GM12878 (cell line): ENCODE data around the gene PLCG2. TPM values are rescaled to one million over a fixed set of nuclear protein-coding genes. Genes with fewer than 3 reads are reported as not detected.

Experiments
- ATAC-seq: fragments of 200-7000 bp; cut with Tn5 transposase; 3 replicates; pipeline ENCODE4 v1.9.1; 2020; ENCODE audit warnings: mild to moderate bottlenecking, moderate library complexity
- BruUV-seq: library from RNA; stranded (reverse); fragments of 400-500 nt; replicated peaks from 2 replicates; lab custom pipeline; 2021; lab: Mats Ljungman, UMichigan
- CTCF ChIA-PET: fragments of 300-600 bp; sonication (Branson Sonifier 250); formaldehyde crosslinking; extraction: SDS; loops from one replicate; lab custom pipeline; 2021; ENCODE audit warnings: inconsistent platforms; lab: Yijun Ruan, JAX
- POLR2A ChIA-PET: fragments of 350-600 bp; formaldehyde crosslinking; extraction: SDS; loops from one replicate; lab custom pipeline; 2021; ENCODE audit warnings: inconsistent platforms; lab: Charles Lee
- RAD21 ChIA-PET: fragments of 300-600 bp; sonication (Branson Sonifier 250); formaldehyde crosslinking; loops from one replicate; lab custom pipeline; 2023; ENCODE audit warnings: antibody characterized with exemption; ENCODE audit not compliant: unreplicated experiment; lab: Charles Lee
- SMC1A ChIA-PET: fragments of 300-600 bp; sonication (Branson Sonifier 250); formaldehyde crosslinking; loops from one replicate; lab custom pipeline; 2023; ENCODE audit not compliant: unreplicated experiment, uncharacterized antibody; lab: Charles Lee
- DNase-seq: peaks from one replicate; pipeline ENCODE4 v3.0.0-alpha.2; 2011; ENCODE audit warnings: low read depth, low spot score
- FAIRE-seq: peaks from 3 replicates; lab custom pipeline; 2011; peaks lifted over from hg19 to GRCh38; lab: Jason Lieb, UNC
- H2AFZ ChIP-seq: 2 replicates; pipeline ENCODE4 v1.6.0; 2011; ENCODE audit warnings: low read depth, low read length, control low read depth; ENCODE audit not compliant: control insufficient read depth
- H3K27ac ChIP-seq: 2 replicates; pipeline ENCODE4 v1.5.1; 2011; ENCODE audit warnings: control low read depth; ENCODE audit not compliant: control insufficient read depth, insufficient read depth
- H3K27me3 ChIP-seq, 2 experiments: replicated peaks in 1 of 2; 2 replicates each; pipeline versions ENCODE4 v1.6.0 to v1.6.1; 2011; ENCODE audit warnings: low read length in 1 of 2; ENCODE audit not compliant: control insufficient read depth in 2 of 2, insufficient read depth in 2 of 2
- H3K36me3 ChIP-seq, 2 experiments: 2 replicates each; pipeline ENCODE4 v1.5.1; 2011; ENCODE audit warnings: low read length in 1 of 2; ENCODE audit not compliant: control insufficient read depth in 2 of 2, insufficient read depth in 2 of 2
- H3K4me1 ChIP-seq: 2 replicates; pipeline ENCODE4 v1.6.1; 2011; ENCODE audit warnings: mild to moderate bottlenecking, low read length, moderate library complexity, mixed read lengths; ENCODE audit not compliant: control insufficient read depth, insufficient read depth
- H3K4me2 ChIP-seq: 2 replicates; pipeline ENCODE4 v1.6.0; 2011; ENCODE audit warnings: control low read depth; ENCODE audit not compliant: control insufficient read depth, insufficient read depth
- H3K4me3 ChIP-seq: fragments of 200-600 bp; sonication (generic); 2 replicates; pipeline ENCODE4 v1.5.1; 2016
- H3K79me2 ChIP-seq: 2 replicates; pipeline ENCODE4 v1.6.0; 2011; ENCODE audit warnings: low read length; ENCODE audit not compliant: control insufficient read depth, insufficient read depth
- H3K9ac ChIP-seq: 2 replicates; pipeline ENCODE4 v1.8.0; 2011; ENCODE audit warnings: low read length, control low read depth, mixed read lengths; ENCODE audit not compliant: control insufficient read depth, insufficient read depth
- H3K9me3 ChIP-seq: replicated peaks from 3 replicates; pipeline ENCODE4 v1.5.1; 2011; ENCODE audit warnings: mild to moderate bottlenecking, low read length; ENCODE audit not compliant: control insufficient read depth, insufficient read depth
- H4K20me1 ChIP-seq: 2 replicates; pipeline ENCODE4 v1.6.0; 2011; ENCODE audit not compliant: control insufficient read depth, insufficient read depth
- BCL11A ChIP-seq: IDR thresholded peaks from 2 replicates; pipeline ENCODE4 v1.6.1; 2011; ENCODE audit warnings: low read depth, low read length
- DPF2 ChIP-seq: fragments of 450-650 bp; IDR thresholded peaks from 2 replicates; pipeline ENCODE4 v1.6.1; 2017; ENCODE audit warnings: mild to moderate bottlenecking
- FOXM1 ChIP-seq: IDR thresholded peaks from 2 replicates; pipeline ENCODE4 v1.6.1; 2012; ENCODE audit warnings: low read depth, mild to moderate bottlenecking, inconsistent platforms, low read length, moderate library complexity
- MYC ChIP-seq: IDR thresholded peaks from 2 replicates; pipeline ENCODE4 v1.6.1; 2011; ENCODE audit warnings: mild to moderate bottlenecking, low read length, moderate library complexity, inconsistent platforms; ENCODE audit not compliant: insufficient read depth, insufficient replicate concordance, insufficient read length, severe bottlenecking
- PKNOX1 ChIP-seq: fragments of 450-650 bp; IDR thresholded peaks from 2 replicates; pipeline ENCODE4 v1.6.1; 2016; ENCODE audit warnings: mild to moderate bottlenecking
- PML ChIP-seq: IDR thresholded peaks from 2 replicates; pipeline ENCODE4 v1.6.1; 2012; ENCODE audit warnings: low read length, inconsistent platforms
- POLR2A ChIP-seq: IDR thresholded peaks from 2 replicates; pipeline ENCODE4 v1.6.1; 2011; ENCODE audit warnings: low read depth, mild to moderate bottlenecking, low read length
- RB1 ChIP-seq: fragments of 450-650 bp; formaldehyde crosslinking; IDR thresholded peaks from 2 replicates; pipeline ENCODE4 v1.6.1; 2017; ENCODE audit warnings: mild to moderate bottlenecking, borderline replicate concordance
- RCOR1 ChIP-seq: conservative IDR thresholded peaks from 2 replicates; pipeline ENCODE4 v1.6.1; 2012; ENCODE audit warnings: low read depth, low read length, improper control_type of control experiment
- SMAD1 ChIP-seq: fragments of 450-650 bp; IDR thresholded peaks from 2 replicates; pipeline ENCODE4 v1.6.1; 2018; ENCODE audit warnings: mild to moderate bottlenecking, low read depth; ENCODE audit not compliant: partially characterized antibody
- ZNF207 ChIP-seq: fragments of 450-650 bp; IDR thresholded peaks from 2 replicates; pipeline ENCODE4 v1.6.1; 2014; ENCODE audit warnings: antibody characterized with exemption, mild to moderate bottlenecking, borderline replicate concordance
- ZNF384 ChIP-seq: IDR thresholded peaks from 2 replicates; pipeline ENCODE4 v1.6.1; 2012; ENCODE audit warnings: low read depth, mild to moderate bottlenecking, low read length, improper control_type of control experiment, borderline replicate concordance
- WGBS: methylation state at CpG from one replicate; pipeline ENCODE4 v1.1.6; 2016; ENCODE audit warnings: low lambda C conversion rate; ENCODE audit not compliant: insufficient replicate concordance, insufficient coverage; ENCODE audit errors: missing lambda C conversion rate; 5-methylcytosine and 5-hydroxymethylcytosine counted together
- in situ Hi-C: fragments of 300-500 bp; cut with MboI; formaldehyde crosslinking; loops from 9 replicates; pipeline ENCODE4 v1.14.3; 2018; ENCODE audit warnings: mixed read lengths
- intact Hi-C: fragments of 100-400 bp; cut with micrococcal nuclease; formaldehyde crosslinking; loops from one replicate; pipeline ENCODE4 v1.14.2; 2022; ENCODE audit not compliant: unreplicated experiment
- polyA plus RNA-seq, 11 experiments: library from polyadenylated mRNA; depleted of rRNA in 4 of 11; unstranded in 6 of 11; stranded (reverse) in 5 of 11; fragments of >200 nt; fragmentation: Nextera tagmentation in 4 of 11; fragmentation: Illumina TruSeq in 1 of 11; extraction: Ambion mirVana in 4 of 11; extraction: Trizol in 1 of 11; gene quantifications; 1 replicate in 1 of 11; 2 replicates in 10 of 11; pipeline versions ENCODE4 v1.2.1 to v1.2.3, GENCODE V29; 2011 to 2016; ENCODE audit warnings: inconsistent platforms in 2 of 11, missing spikeins in 2 of 11, low read depth in 1 of 11
- total RNA-seq, 4 experiments: library from RNA; depleted of rRNA in 3 of 4; stranded (reverse); fragments of >200 nt in 3 of 4; fragmentation: Illumina TruSeq in 1 of 4; extraction: Trizol in 1 of 4; gene quantifications; 2 replicates each; pipeline versions ENCODE4 v1.2.1 to v1.2.3, GENCODE V29; 2013 to 2021

Gene PLCG2
- total and polyA plus RNA-seq, 10 of the 15 experiments (the other 5 are each of a cell fraction or from before 2014, with no cell fraction given): 47.6 to 256 (median 149) TPM

- 78% methylated on average over 3 of the region's 3 CpGs for WGBS
- Histone ChIP-seq H4K20me1 (peaks cover 4% of the 10 kb centered on the region; the same call in 1 of the 2 replicates), H3K36me3 (peaks cover 30 to 39% of the 10 kb centered on the region in 2 experiments), H3K79me2 (peaks cover 6% of the 10 kb centered on the region), H3K4me1 (peaks cover 35% of the 10 kb centered on the region), H3K4me2 (no peak overlapping the region), H3K4me3 (no peak overlapping the region), H3K27me3 (no peaks in the 10 kb centered on the region), H3K9ac (no peak overlapping the region), H3K27ac (no peak overlapping the region), H2AFZ (no peak overlapping the region), H3K9me3 (no peaks in the 10 kb centered on the region)
- ChIA-PET SMC1A (interaction anchor here (1.2 to 1.5 kb wide), 4 partner anchors 26 to 138 kb away, joined by 3 to 5 read pairs (median 3); no protein-coding TSS in a partner anchor), POLR2A (no interaction called here), RAD21 (interaction anchor here (1.0 kb wide), 1 partner anchor 116 kb away, joined by 3 read pairs; no protein-coding TSS in a partner anchor), CTCF (interaction anchor here (1.6 to 1.8 kb wide), 2 partner anchors 13 to 18 kb away, joined by 6 read pairs; no protein-coding TSS in a partner anchor)
- intact Hi-C loops: no loop called here
- in situ Hi-C loops: no loop called here
- TF ChIP-seq BCL11A (no peak), FOXM1 (no peak), SMAD1 (no peak), MYC (no peak), POLR2A (0 out of 2 replicates have a peak, but pooled peaks have one; percentile 27), DPF2 (0 out of 2 replicates have a peak, but pooled peaks have one; percentile 45)
- ATAC-seq (no peak), FAIRE-seq (no peak), DNase-seq (no peak)
- BruUV-seq: no TSS peak
Measured at GRCh38 chr16:81868057-81868748, 89.1 kb downstream of the PLCG2 start.

- SMC1A ChIA-PET: interaction anchor here (1.0 to 2.4 kb wide), 5 partner anchors 8 to 64 kb away, joined by 3 to 6 read pairs (median 4); no protein-coding TSS in a partner anchor
- no peak overlapping the region for H2AFZ ChIP-seq
- no peak overlapping the region for H3K27ac ChIP-seq
- POLR2A ChIA-PET: no interaction called here
- RAD21 ChIA-PET: no interaction called here
- H3K4me3 ChIP-seq: no peak overlapping the region
- CTCF ChIA-PET: interaction anchor here (0.8 to 2.6 kb wide), 5 partner anchors 9 to 502 kb away, joined by 3 to 8 read pairs (median 4); no protein-coding TSS in a partner anchor
- ATAC-seq (no peak), FAIRE-seq (no peak), DNase-seq (no peak)
- H3K4me2 ChIP-seq: no peak overlapping the region
- no peak overlapping the region for H3K9ac ChIP-seq
- H4K20me1 ChIP-seq: peaks cover 4% of the 10 kb centered on the region; the same call in 1 of the 2 replicates
- in situ Hi-C loops (no loop called here), intact Hi-C loops (no loop called here)
- no peaks in the 10 kb centered on the region for H3K27me3 ChIP-seq
- H3K9me3 ChIP-seq: no peaks in the 10 kb centered on the region
- H3K79me2 ChIP-seq: peaks cover 9% of the 10 kb centered on the region
- no TSS peak for BruUV-seq
- peaks cover 24% of the 10 kb centered on the region for H3K4me1 ChIP-seq
- WGBS: 85% methylated on average over 5 of the region's 5 CpGs
- H3K36me3 ChIP-seq: peaks cover 34 to 42% of the 10 kb centered on the region in 2 experiments
- TF ChIP-seq PKNOX1 (no peak), RCOR1 (no peak), ZNF384 (no peak), ZNF207 (no peak), RB1 (no peak), PML (no peak)
Measured at GRCh38 chr16:81869326-81869725, 90.2 kb downstream of the PLCG2 start.
